B cell (primary cell): Measurements from ENCODE around the gene MYL11. TPM values are rescaled to one million over a fixed set of nuclear protein-coding genes. Genes with fewer than 3 reads are reported as not detected.
"Not testable (repeated sequence)": the region's sequence is repeated elsewhere in the genome, so short reads cannot be mapped to it uniquely, and the experiment has no call there.

Experiments
- ATAC-seq: fragments of 200-7000 bp; cut with Tn5 transposase; one replicate; pipeline ENCODE4 v1.10.0; 2021; ENCODE audit warnings: low read depth, mild to moderate bottlenecking, moderate number of reproducible peaks, moderate library complexity
- CTCF ChIA-PET: fragments of 350-600 bp; sonication (Branson Sonifier 250); formaldehyde crosslinking; loops from one replicate; lab custom pipeline; 2021; ENCODE audit warnings: antibody characterized with exemption, inconsistent platforms; lab: Charles Lee
- POLR2A ChIA-PET: fragments of 350-600 bp; sonication (Branson Sonifier 250); formaldehyde crosslinking; loops from one replicate; lab custom pipeline; 2021; ENCODE audit warnings: antibody characterized with exemption; lab: Charles Lee
- DNase-seq: peaks from one replicate; pipeline ENCODE4 v3.0.0; 2013
- H2AFZ ChIP-seq: 2 replicates; pipeline ENCODE4 v1.6.1; 2012; ENCODE audit warnings: mild to moderate bottlenecking, low read depth, low read length; ENCODE audit not compliant: insufficient read depth, poor library complexity, severe bottlenecking
- H3K27ac ChIP-seq, 2 donors: 1 replicate in 1 of 2; 2 replicates in 1 of 2; pipeline ENCODE4 v1.5.1; 2012 to 2013; ENCODE audit warnings: low read length in 2 of 2, mild to moderate bottlenecking in 2 of 2, moderate library complexity in 1 of 2
- H3K27me3 ChIP-seq, 4 experiments: fragments of 200-600 bp in 1 of 4; sonication (generic) in 1 of 4; replicated peaks in 1 of 4; 1 replicate in 2 of 4; 2 replicates in 2 of 4; pipeline versions ENCODE4 v1.6.1 to v1.7.0; 2013 to 2016; ENCODE audit warnings: low read length in 3 of 4, mild to moderate bottlenecking in 2 of 4, mixed read lengths in 1 of 4, moderate library complexity in 1 of 4; ENCODE audit not compliant: insufficient read depth in 4 of 4, control insufficient read depth in 3 of 4; ENCODE audit errors: control extremely low read depth in 1 of 4
- H3K36me3 ChIP-seq, 2 experiments: replicated peaks in 1 of 2; 1 replicate in 1 of 2; 2 replicates in 1 of 2; pipeline versions ENCODE4 v1.6.1 to v1.7.1; 2013; ENCODE audit warnings: low read length in 1 of 2; ENCODE audit not compliant: insufficient read depth in 2 of 2, control insufficient read depth in 1 of 2; ENCODE audit errors: control extremely low read depth in 1 of 2, extremely low read depth in 1 of 2
- H3K4me1 ChIP-seq, 2 donors: fragments of 200-600 bp in 1 of 2; sonication (generic) in 1 of 2; 1 replicate in 1 of 2; 2 replicates in 1 of 2; pipeline versions ENCODE4 v1.5.1 to v1.6.1; 2013 to 2017; ENCODE audit warnings: low read length in 2 of 2; ENCODE audit not compliant: control insufficient read depth in 2 of 2, insufficient read depth in 2 of 2
- H3K4me2 ChIP-seq: replicated peaks from 2 replicates; pipeline ENCODE3; 2012; ENCODE audit warnings: mild to moderate bottlenecking, low read depth, low read length; ENCODE audit not compliant: poor library complexity, severe bottlenecking
- H3K4me3 ChIP-seq, 5 experiments: fragments of 200-600 bp in 1 of 5; sonication (generic) in 1 of 5; 1 replicate in 3 of 5; 2 replicates in 2 of 5; pipeline versions ENCODE4 v1.5.1 to v1.7.0; 2011 to 2016; ENCODE audit warnings: low read length in 4 of 5, mild to moderate bottlenecking in 4 of 5, low read depth in 2 of 5, control low read depth in 1 of 5, moderate library complexity in 1 of 5; ENCODE audit not compliant: insufficient read depth in 1 of 5; ENCODE audit errors: control extremely low read depth in 1 of 5, extremely low read depth in 1 of 5
- H3K79me2 ChIP-seq: fragments of 200-600 bp; sonication (generic); one replicate; pipeline ENCODE4 v1.6.0; 2016; ENCODE audit warnings: low read length; ENCODE audit not compliant: control insufficient read depth, insufficient read depth
- H3K9ac ChIP-seq: fragments of 200-600 bp; sonication (generic); 2 replicates; pipeline ENCODE4 v1.6.1; 2017; ENCODE audit warnings: mild to moderate bottlenecking, low read length, moderate library complexity
- H3K9me3 ChIP-seq, 3 donors: one replicate each; pipeline versions ENCODE4 v1.6.1 to v1.7.1; 2013; ENCODE audit warnings: low read length in 2 of 3; ENCODE audit not compliant: control insufficient read depth in 2 of 3, insufficient read depth in 1 of 3; ENCODE audit errors: control extremely low read depth in 1 of 3
- H4K20me1 ChIP-seq: 2 replicates; pipeline ENCODE4 v1.6.0; 2012; ENCODE audit warnings: mild to moderate bottlenecking, low read length; ENCODE audit not compliant: insufficient read depth, control insufficient read depth, poor library complexity, severe bottlenecking
- H3K27ac Mint-ChIP-seq: one replicate; pipeline ENCODE4 v1.8.0; 2021; ENCODE audit warnings: mixed read lengths
- H3K27me3 Mint-ChIP-seq: one replicate; pipeline ENCODE4 v1.8.0; 2021; ENCODE audit warnings: mixed read lengths
- H3K4me1 Mint-ChIP-seq: one replicate; pipeline ENCODE4 v1.8.0; 2021; ENCODE audit warnings: mixed read lengths
- H3K4me3 Mint-ChIP-seq: one replicate; pipeline ENCODE4 v1.8.0; 2021; ENCODE audit warnings: mixed read lengths
- H3K9me3 Mint-ChIP-seq: one replicate; pipeline ENCODE4 v1.8.0; 2022; ENCODE audit warnings: mixed read lengths; ENCODE audit not compliant: insufficient read depth
- EZH2 ChIP-seq: IDR thresholded peaks from 2 replicates; pipeline ENCODE4 v1.6.1; 2012; ENCODE audit warnings: borderline replicate concordance, low read depth, mild to moderate bottlenecking, moderate library complexity, low read length; ENCODE audit not compliant: insufficient read depth, poor library complexity, severe bottlenecking
- WGBS: methylation state at CpG from one replicate; pipeline ENCODE4 v1.1.5; 2013; ENCODE audit warnings: missing lambda C conversion rate; ENCODE audit not compliant: insufficient coverage; 5-methylcytosine and 5-hydroxymethylcytosine counted together
- intact Hi-C: fragments of 100-400 bp; cut with micrococcal nuclease; formaldehyde crosslinking; loops from one replicate; pipeline ENCODE4 v1.10.0; 2022
- polyA minus RNA-seq: library from RNA; depleted of rRNA, polyadenylated mRNA; stranded (reverse); fragments of >200 nt; gene quantifications from 2 replicates; pipeline ENCODE4 v1.2.3, GENCODE V29; 2012
- polyA plus RNA-seq: library from polyadenylated mRNA; depleted of rRNA; stranded (reverse); fragments of >200 nt; gene quantifications from 2 replicates; pipeline ENCODE4 v1.2.3, GENCODE V29; 2012
- total RNA-seq, 2 donors: library from RNA; stranded (reverse); fragments of 120-200 nt in 1 of 2; gene quantifications; 1 replicate in 1 of 2; 2 replicates in 1 of 2; pipeline versions ENCODE4 v1.2.3 to v1.2.4, GENCODE V29; 2013 to 2022
- TF ChIP-seq, protein P1 (sequence below): fragments of 200-600 bp; IDR thresholded peaks from one replicate; pipeline ENCODE4 v1.8.0; 2022; ENCODE audit warnings: antibody characterized with exemption, mild to moderate bottlenecking

The MYL11 gene, protein sequence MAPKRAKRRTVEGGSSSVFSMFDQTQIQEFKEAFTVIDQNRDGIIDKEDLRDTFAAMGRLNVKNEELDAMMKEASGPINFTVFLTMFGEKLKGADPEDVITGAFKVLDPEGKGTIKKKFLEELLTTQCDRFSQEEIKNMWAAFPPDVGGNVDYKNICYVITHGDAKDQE
- total RNA-seq (not detected in 2 replicates), polyA plus RNA-seq (1.7 and 3.6 TPM in 2 replicates), polyA minus RNA-seq (not detected in 2 replicates)
- 291 TPM for total RNA-seq (2013)

DNA sequence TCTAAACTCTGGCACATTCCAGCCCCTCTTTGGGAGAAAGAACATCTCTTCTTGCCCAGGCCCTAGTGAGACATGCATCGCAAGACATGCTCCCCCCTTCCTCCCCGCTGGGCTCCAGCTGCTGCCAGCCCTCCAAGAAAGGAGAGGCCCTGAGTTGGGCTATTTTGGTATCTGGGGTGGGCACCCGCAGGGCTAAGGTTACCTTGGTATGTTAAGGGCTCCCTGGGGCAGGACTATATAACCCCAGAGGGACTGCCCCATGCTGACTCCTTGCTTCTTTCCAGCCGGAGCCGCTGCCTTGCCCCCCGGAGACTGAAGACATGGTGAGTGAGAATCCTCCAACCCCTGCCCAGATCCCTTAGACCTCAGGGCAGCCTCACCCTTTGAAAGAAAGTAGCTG, at the start of gene MYL11:
TSS of gene MYL11 (plus strand) at position 265 of the 400 bp plus-strand sequence. CDS start at position 321, 56 bp downstream.
- no peaks in the 10 kb centered on the region for H3K36me3 ChIP-seq
- no peaks in the 10 kb centered on the region for H3K27me3 ChIP-seq
- H3K27ac Mint-ChIP-seq, result peak within 1 kb of the TSS; percentile 65
- H3K4me1 Mint-ChIP-seq, result peaks cover 40% of the 10 kb centered on the region
- POLR2A ChIA-PET, result no interaction called here
- H3K27ac ChIP-seq, result no peak within 1 kb of the TSS
- no peak within 1 kb of the TSS for H3K4me3 ChIP-seq
- CTCF ChIA-PET, result interaction anchor here (1.0 kb wide), 1 partner anchor 35 kb away, joined by 3 read pairs; no protein-coding TSS in a partner anchor
- H3K79me2 ChIP-seq, result peaks cover 18% of the 10 kb centered on the region
- 100% methylated on average over 2 of the region's 6 CpGs for WGBS
- H3K27me3 Mint-ChIP-seq, result no peaks in the 10 kb centered on the region
- H3K4me1 ChIP-seq, result peaks cover 17 to 37% of the 10 kb centered on the region in 2 donors
- DNase-seq (peak; percentile 9), ATAC-seq (no peak)
- no peak within 1 kb of the TSS for H3K4me3 Mint-ChIP-seq
- H3K9me3 ChIP-seq, result peaks cover 0 to 2% (median 0%) of the 10 kb centered on the region in 3 donors
- peaks cover 3% of the 10 kb centered on the region for H4K20me1 ChIP-seq
- TF ChIP-seq, protein P1, sequence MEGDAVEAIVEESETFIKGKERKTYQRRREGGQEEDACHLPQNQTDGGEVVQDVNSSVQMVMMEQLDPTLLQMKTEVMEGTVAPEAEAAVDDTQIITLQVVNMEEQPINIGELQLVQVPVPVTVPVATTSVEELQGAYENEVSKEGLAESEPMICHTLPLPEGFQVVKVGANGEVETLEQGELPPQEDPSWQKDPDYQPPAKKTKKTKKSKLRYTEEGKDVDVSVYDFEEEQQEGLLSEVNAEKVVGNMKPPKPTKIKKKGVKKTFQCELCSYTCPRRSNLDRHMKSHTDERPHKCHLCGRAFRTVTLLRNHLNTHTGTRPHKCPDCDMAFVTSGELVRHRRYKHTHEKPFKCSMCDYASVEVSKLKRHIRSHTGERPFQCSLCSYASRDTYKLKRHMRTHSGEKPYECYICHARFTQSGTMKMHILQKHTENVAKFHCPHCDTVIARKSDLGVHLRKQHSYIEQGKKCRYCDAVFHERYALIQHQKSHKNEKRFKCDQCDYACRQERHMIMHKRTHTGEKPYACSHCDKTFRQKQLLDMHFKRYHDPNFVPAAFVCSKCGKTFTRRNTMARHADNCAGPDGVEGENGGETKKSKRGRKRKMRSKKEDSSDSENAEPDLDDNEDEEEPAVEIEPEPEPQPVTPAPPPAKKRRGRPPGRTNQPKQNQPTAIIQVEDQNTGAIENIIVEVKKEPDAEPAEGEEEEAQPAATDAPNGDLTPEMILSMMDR, result no peak
- no peak for TF ChIP-seq EZH2
- H3K9me3 Mint-ChIP-seq, result no peaks in the 10 kb centered on the region
- no peak within 1 kb of the TSS for H2AFZ ChIP-seq
- H3K4me2 ChIP-seq, result no peak within 1 kb of the TSS
- H3K9ac ChIP-seq, result no peak within 1 kb of the TSS
- intact Hi-C loops, result loop anchor here (10.0 kb wide), 3 partner anchors 280 to 1450 kb away; partner anchors contain the start of genes ALDOA, RABEP2, TBX6 and YPEL3

DNA sequence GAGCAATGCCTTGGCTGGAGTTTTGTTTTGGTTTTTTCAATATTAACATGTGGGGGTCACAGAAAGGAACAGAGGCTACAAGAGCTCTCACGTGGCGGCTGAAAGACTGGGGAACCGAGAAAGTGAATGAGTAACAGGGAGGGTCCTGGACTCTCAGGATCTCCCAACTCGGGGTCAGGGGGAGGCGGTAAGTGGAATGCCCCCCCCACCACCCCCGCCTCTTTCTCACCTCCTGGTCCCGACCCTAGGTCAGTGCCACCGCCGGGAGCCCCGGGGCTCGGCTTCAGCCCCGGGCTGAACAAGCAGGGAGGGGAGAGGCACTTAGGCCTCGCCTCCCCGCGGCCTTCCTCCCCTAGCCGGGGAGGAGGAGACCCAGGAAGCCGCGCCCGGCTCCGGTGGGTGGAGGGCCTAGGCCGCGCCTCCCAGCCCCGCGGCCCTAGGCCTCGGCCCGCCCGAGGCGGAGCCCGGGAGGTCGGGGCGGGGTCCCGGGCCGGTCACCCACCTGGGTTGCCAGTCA, 40.1 kb upstream of the MYL11 start:
- H3K4me3 Mint-ChIP-seq, result peak overlapping the region; percentile 92
- DNase-seq, result peak; percentile 88
- peaks cover 36% of the 10 kb centered on the region for H3K4me1 Mint-ChIP-seq
- H3K27me3 Mint-ChIP-seq, H3K36me3 ChIP-seq, H3K9me3 Mint-ChIP-seq, H3K27me3 ChIP-seq, H3K9me3 ChIP-seq, H4K20me1 ChIP-seq: not testable (repeated sequence)
- peaks cover 16 to 23% of the 10 kb centered on the region in 2 donors for H3K4me1 ChIP-seq
- ATAC-seq, result peak; percentile 84
- H2AFZ ChIP-seq, result peak overlapping the region; percentile 73
- intact Hi-C loops, result loop anchor here (2.0 kb wide), 1 partner anchor 36 kb away; the partner anchor contains the start of gene TBC1D10B
- H3K4me2 ChIP-seq, result peak overlapping the region; percentile 58
- peak overlapping the region; percentile 91 for H3K27ac Mint-ChIP-seq
- H3K9ac ChIP-seq, result peak overlapping the region; percentile 68
- POLR2A ChIA-PET, result interaction anchor here (1.0 to 2.0 kb wide), 5 partner anchors 20 to 75 kb away, joined by 3 to 11 read pairs (median 4); partner anchors contain the start of genes CD2BP2 and ZNF771
- peak overlapping the region in 4 of 5 experiments; percentile 62 to 73 (median 68) for H3K4me3 ChIP-seq
- WGBS, result no CpG with 5 or more reads among the region's 33 CpGs
- CTCF ChIA-PET, result interaction anchor here (0.7 kb wide), 1 partner anchor 974 kb away, joined by 4 read pairs; no protein-coding TSS in a partner anchor
- peak overlapping the region in 1 of 2 donors; percentile 56 for H3K27ac ChIP-seq
- H3K79me2 ChIP-seq, result peaks cover 17% of the 10 kb centered on the region

DNA sequence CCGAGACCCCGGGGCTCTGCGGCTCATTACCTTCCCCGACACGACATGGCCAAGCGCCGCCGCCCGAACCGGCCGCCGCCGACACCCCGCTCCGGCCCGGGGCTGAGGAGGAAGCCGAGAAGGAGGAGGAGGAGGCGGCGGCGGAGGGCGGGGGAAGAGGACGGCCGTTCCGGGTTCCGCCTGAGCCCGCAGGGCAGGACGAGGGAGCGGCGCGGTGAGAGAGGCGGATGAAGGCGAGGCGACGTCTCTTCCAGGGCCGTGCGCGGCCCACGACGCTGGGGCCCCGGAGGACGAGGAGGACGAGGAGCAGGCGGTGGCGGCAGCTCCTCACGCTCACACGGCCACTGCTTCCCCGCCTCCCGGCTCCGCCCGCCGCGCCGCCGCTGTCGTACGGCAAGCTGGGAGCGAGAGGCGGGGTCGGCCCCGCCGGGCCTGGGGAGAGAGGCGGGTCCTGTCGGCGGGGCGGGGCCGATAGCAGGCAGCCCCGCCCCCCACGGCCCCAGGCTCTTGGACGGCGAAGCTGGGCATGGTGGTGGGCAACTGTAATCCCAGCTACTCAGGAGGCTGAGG, 39.5 kb upstream of the MYL11 start:
- intact Hi-C loops, result loop anchor here (1.0 to 2.0 kb wide), 4 partner anchors 20 to 72 kb away; partner anchors contain the start of genes CD2BP2, TBC1D10B and ZNF771
- ATAC-seq (peak; percentile 76), DNase-seq (peak; percentile 91)
- H3K27ac Mint-ChIP-seq, result peak overlapping the region; percentile 91
- H3K4me1 Mint-ChIP-seq, result peaks cover 32% of the 10 kb centered on the region
- ChIA-PET POLR2A (interaction anchor here (0.7 to 2.0 kb wide), 8 partner anchors 20 to 83 kb away, joined by 3 to 11 read pairs (median 4); partner anchors contain the start of genes CD2BP2, SEPTIN1, TBC1D10B and ZNF771), CTCF (interaction anchor here (0.7 to 0.9 kb wide), 2 partner anchors 510 to 975 kb away, joined by 3 to 4 read pairs; no protein-coding TSS in a partner anchor)
- peak overlapping the region; percentile 73 for H2AFZ ChIP-seq
- not testable (repeated sequence) for H3K9me3 ChIP-seq, H3K27me3 Mint-ChIP-seq, H3K36me3 ChIP-seq, H3K27me3 ChIP-seq, H3K9me3 Mint-ChIP-seq, H4K20me1 ChIP-seq
- H3K27ac ChIP-seq, result peak overlapping the region; percentile 74 to 76
- peak overlapping the region; percentile 85 for H3K4me3 Mint-ChIP-seq
- H3K79me2 ChIP-seq, result peaks cover 16% of the 10 kb centered on the region
- H3K4me1 ChIP-seq, result peaks cover 16 to 23% of the 10 kb centered on the region in 2 donors
- H3K4me3 ChIP-seq, result peak overlapping the region in 4 of 5 experiments; percentile 62 to 73 (median 68)
- under 1% methylated on average over 68 of the region's 70 CpGs for WGBS
- H3K4me2 ChIP-seq, result peak overlapping the region; percentile 70
- H3K9ac ChIP-seq, result peak overlapping the region; percentile 68
